SU-DHL-6 (cell line): ENCODE data around the gene CHKA.

Experiments used
- EZH2phosphoT487 ChIP-seq: fragments of 200-600 bp; sonication (generic), shearing (Covaris generic); conservative IDR thresholded peaks from 2 replicates; pipeline ENCODE4 v1.6.1; 2018; ENCODE audit warnings: mild to moderate bottlenecking, antibody characterized with exemption, low read length, moderate library complexity, mixed read lengths
- TF ChIP-seq, protein P1 (sequence below): fragments of 200-600 bp; sonication (generic); IDR thresholded peaks from one replicate; pipeline ENCODE4 v1.5.1; 2017; ENCODE audit warnings: antibody characterized with exemption, mild to moderate bottlenecking, low read length, moderate library complexity; ENCODE audit not compliant: insufficient read depth, poor library complexity, severe bottlenecking

- TF ChIP-seq, protein P1, sequence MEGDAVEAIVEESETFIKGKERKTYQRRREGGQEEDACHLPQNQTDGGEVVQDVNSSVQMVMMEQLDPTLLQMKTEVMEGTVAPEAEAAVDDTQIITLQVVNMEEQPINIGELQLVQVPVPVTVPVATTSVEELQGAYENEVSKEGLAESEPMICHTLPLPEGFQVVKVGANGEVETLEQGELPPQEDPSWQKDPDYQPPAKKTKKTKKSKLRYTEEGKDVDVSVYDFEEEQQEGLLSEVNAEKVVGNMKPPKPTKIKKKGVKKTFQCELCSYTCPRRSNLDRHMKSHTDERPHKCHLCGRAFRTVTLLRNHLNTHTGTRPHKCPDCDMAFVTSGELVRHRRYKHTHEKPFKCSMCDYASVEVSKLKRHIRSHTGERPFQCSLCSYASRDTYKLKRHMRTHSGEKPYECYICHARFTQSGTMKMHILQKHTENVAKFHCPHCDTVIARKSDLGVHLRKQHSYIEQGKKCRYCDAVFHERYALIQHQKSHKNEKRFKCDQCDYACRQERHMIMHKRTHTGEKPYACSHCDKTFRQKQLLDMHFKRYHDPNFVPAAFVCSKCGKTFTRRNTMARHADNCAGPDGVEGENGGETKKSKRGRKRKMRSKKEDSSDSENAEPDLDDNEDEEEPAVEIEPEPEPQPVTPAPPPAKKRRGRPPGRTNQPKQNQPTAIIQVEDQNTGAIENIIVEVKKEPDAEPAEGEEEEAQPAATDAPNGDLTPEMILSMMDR: no peak
- TF ChIP-seq EZH2phosphoT487: no peak
Observed at GRCh38 chr11:68026391-68027105, 94.6 kb downstream of the CHKA start.
